ENCODE measurements around the gene WWOX.
A peak's percentile ranks its signal among the peaks of the same experiment; 100 is the strongest.

WWOX gene

DNA sequence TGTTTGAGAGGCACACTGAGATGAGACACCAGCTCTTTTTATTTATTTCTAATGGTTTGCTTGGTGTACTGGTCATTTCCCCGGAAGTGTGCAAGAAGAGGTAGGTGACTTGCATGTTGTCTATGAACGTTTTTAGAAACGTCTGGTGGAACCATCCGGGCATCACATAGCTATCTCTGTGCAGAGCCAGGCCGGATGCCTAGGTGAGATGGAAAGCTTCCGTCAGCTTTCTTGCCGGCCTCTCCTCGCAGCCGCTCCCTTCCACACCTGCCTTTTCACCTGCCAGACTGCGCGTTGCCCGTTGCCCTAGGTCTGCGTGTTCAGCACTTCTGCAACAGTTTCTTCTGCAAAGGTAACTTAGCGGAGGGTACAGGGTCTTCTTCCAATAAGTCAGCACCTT is 416.0 kb downstream of the WWOX start:
- ATAC-seq (no peak), DNase-seq (no peak)
- Mint-ChIP-seq H3K27me3 (no peaks in the 10 kb centered on the region), H3K4me1 (no peaks in the 10 kb centered on the region), H3K9me3 (no peaks in the 10 kb centered on the region), H3K27ac (no peak overlapping the region), H3K4me3 (no peak overlapping the region)

DNA sequence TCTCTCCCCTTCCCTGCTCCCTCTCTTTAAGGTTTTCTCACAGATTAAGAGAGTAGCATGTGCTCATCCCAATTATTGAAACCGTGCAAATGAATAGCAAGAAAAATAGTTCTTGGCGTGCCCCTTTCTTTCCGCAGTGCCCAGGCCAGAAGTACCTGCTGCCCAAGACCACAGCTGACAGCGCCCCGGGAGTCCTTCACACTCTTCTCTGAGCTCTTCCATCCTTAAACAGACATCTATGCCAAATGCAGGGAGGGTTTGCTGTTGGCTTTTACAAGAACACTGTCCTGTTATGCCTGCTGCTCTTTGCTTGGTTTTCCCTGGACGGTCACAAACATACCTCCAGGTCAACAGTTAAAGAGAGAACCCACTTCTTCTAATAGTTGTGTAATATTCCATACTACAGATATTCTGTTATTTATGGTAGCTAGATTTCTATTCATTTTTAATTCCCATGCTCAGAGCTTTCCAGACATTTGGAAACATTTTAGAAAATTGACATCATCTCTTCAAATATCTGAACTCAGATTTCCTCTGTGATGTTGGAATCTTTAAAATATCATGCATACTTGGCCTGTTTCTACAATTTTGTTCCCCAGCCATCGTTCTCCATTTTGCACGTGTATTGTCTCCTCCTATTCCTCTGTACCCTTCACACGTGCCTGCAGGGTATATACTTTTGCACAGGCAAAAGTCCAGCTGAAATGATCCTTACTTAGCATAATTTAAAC is 416.7 kb downstream of the WWOX start:
- Mint-ChIP-seq H3K27me3 (no peaks in the 10 kb centered on the region), H3K4me1 (no peaks in the 10 kb centered on the region), H3K9me3 (no peaks in the 10 kb centered on the region), H3K4me3 (no peak overlapping the region), H3K27ac (peak overlapping the region in 1 of 2 donors; percentile 14)
- ATAC-seq, result no peak
- DNase-seq, result no peak

DNA sequence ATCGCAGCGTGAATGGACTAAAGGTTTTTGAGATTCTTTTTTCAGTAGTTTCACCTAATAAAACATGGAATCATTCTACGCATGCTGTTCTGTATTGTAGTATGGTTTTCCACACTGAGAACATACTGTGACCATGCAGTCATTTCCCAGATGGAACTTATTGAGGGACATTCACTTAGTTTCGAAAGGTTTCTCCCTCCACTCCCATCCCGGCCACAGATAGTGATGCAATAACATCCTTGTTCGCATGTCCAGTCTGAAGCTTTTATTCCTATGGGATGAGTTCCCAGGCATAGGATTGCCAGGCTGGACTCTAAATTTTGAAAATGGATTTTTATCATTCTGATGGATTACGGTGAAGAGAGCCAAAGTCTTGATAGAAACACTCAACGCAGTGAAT is 420.4 kb downstream of the WWOX start:
- H3K4me3 Mint-ChIP-seq, result no peak overlapping the region
- H3K4me1 Mint-ChIP-seq, result no peaks in the 10 kb centered on the region
- H3K9me3 Mint-ChIP-seq, result no peaks in the 10 kb centered on the region
- H3K27me3 Mint-ChIP-seq, result no peaks in the 10 kb centered on the region
- no peak for DNase-seq
- ATAC-seq, result no peak
- no peak overlapping the region for H3K27ac Mint-ChIP-seq

DNA sequence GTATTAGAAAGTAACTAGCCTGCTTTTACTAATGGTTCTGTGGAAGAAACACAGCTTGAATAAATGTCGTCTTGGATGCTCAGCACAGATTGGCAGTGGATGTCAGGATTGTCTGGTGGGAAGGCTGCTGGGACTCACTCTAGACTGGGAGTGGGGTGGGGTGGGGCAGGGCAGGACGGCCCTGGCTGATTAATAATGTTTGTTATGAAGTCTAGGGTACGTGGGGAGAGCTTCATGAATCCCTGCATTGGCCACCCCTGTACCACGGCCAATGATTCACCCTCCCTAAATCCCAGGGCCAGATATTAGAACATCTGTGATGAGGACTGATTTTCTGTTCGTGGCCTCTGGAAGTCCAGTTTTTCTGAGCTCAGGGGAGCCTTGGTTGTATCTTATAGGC is 421.0 kb downstream of the WWOX start:
- Mint-ChIP-seq H3K9me3 (no peaks in the 10 kb centered on the region), H3K27me3 (no peaks in the 10 kb centered on the region), H3K4me3 (no peak overlapping the region), H3K4me1 (no peaks in the 10 kb centered on the region), H3K27ac (no peak overlapping the region)
- ATAC-seq (no peak), DNase-seq (no peak)

DNA sequence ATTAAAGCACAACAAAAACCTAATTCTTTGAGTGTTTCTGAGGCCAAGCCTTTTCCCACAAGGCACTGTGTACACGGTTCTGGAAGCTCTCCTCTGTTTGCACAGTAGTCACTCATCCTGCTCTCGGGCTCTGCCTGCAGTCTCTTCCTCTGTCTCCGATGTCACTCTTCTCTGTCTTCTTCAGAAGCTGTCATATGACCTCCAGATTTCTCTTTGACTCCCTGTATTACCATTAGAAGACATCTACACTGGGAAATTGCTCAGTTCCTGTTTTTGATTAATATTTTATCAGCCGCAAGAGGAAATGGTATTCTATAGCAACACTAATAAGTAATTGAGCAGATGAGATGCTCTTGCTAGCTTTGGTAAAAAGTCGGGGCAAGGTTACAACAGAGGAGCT is 422.9 kb downstream of the WWOX start:
- Mint-ChIP-seq H3K9me3 (peaks cover 0 to 1% of the 10 kb centered on the region in 2 donors), H3K4me1 (no peaks in the 10 kb centered on the region), H3K27me3 (no peaks in the 10 kb centered on the region), H3K27ac (no peak overlapping the region), H3K4me3 (no peak overlapping the region)
- DNase-seq (no peak), ATAC-seq (no peak)

DNA sequence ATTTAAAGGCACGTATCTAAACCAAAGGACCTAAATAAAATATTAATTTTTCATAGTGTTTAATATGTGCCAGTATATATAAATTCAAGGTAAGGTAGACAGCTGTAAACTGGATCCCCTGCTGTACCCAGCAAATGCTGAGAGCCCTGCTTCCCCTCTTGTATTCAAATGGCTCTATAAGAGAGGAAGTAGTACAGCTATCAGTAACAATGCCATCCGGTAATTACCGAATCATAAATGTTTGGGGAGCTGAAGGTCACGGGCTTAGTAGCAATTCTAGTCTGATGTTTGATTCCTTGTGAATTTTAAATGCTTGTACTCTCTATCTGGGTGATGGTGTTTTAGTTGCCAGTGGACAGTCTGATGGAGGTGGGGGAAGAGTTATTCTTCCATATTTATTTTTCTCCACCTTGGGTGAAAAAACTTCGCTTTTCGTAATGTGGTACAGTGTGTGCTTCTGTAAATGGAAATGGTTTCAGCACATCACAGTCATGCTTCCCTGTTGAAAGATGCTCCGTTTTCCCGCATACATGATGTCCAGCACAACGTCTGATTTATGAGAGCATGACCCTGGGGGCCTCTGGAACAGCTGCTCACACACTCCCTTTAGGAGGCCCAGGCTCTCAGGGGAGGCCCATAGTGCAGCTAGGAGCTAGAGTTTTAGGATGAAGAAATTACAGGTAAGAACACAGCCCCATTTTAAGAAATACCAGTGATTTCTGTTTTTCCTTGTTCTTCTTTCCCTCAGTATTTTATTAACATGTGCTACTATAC is 423.9 kb downstream of the WWOX start:
- ATAC-seq, result no peak
- no peak overlapping the region for H3K27ac Mint-ChIP-seq

DNA sequence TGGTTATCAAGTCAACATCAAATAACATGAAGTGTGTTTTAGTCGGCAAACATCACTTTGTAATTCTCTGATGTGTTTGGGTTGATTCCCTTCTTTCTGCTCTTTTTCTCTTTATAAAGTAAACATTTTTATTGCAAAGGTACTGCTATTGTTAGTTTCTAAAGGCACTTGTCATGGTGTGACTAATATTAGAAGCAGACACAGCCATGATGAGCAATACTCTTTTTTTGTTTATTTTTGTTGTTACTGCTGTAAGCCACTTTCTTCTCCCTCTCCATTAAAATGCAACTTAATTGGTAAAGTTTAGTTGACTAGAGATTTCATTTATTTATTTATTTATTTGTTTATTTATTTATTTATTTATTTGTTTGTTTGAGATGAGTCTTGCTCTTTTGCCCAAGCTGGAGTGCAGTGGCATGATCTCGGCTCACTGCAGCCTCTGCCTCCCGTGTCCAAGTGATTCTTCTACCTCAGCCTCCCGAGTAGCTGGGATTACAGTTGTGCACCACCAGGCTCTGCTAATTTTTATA is 424.7 kb downstream of the WWOX start:
- H3K4me3 Mint-ChIP-seq, result no peak overlapping the region
- DNase-seq (no peak), ATAC-seq (no peak)
- H3K27ac Mint-ChIP-seq, result no peak overlapping the region
- peaks cover 0 to 7% of the 10 kb centered on the region in 2 donors for H3K9me3 Mint-ChIP-seq
- H3K4me1 Mint-ChIP-seq, result no peaks in the 10 kb centered on the region
- no peaks in the 10 kb centered on the region for H3K27me3 Mint-ChIP-seq

More for the DNA sequence above, 423.9 kb downstream of the WWOX start:
- DNase-seq, result no peak
- no peak overlapping the region for H3K4me3 Mint-ChIP-seq
- H3K27me3 Mint-ChIP-seq, result no peaks in the 10 kb centered on the region
- H3K4me1 Mint-ChIP-seq, result no peaks in the 10 kb centered on the region
- H3K9me3 Mint-ChIP-seq, result peaks cover 0 to 7% of the 10 kb centered on the region in 2 donors

DNA sequence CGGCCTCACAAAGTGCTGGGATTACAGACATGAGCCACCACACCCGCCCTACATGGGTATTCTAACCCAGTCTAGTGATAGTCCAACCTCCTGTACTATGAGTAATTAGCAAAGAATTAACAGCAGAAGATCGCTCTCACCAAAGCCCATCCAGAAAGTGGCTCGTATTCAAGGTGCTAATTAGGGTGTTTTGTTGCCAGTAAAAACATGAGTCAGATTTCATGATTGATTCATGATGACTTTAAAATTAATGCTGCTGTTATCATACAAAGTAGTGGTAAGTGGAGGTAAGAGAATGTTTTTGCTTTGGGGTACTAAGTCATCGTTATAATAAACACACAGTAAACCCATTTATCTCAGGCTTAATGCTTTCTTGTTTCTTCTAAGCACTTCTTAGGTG is 428.8 kb downstream of the WWOX start:
- Mint-ChIP-seq H3K4me1 (no peaks in the 10 kb centered on the region), H3K27ac (no peak overlapping the region), H3K4me3 (no peak overlapping the region), H3K9me3 (peaks cover 0 to 15% of the 10 kb centered on the region in 2 donors), H3K27me3 (no peaks in the 10 kb centered on the region)
- DNase-seq (no peak), ATAC-seq (no peak)

DNA sequence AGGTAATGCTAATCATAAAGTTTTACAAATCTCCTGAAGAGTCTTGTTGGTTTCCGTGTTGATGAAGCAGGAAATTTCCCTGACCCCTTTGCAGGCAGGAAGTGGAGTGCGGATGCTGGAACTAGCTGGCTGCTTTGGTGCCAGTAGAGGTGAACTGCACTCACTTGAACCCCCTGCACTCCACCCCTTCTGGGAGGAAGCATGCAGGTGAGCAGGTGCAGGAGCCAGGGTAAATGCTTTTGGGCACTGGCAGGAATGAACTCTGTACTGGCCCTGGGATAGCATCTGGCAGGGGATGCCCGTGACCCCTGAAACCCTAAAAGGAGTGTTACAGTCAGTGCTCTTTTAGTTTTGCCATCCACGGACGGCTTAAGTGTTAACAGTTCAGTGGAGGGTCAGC is 430.4 kb downstream of the WWOX start:
- ATAC-seq (no peak), DNase-seq (no peak)
- H3K27ac Mint-ChIP-seq, result no peak overlapping the region
- H3K4me1 Mint-ChIP-seq, result no peaks in the 10 kb centered on the region
- no peaks in the 10 kb centered on the region for H3K27me3 Mint-ChIP-seq
- H3K4me3 Mint-ChIP-seq, result no peak overlapping the region
- peaks cover 0 to 22% of the 10 kb centered on the region in 2 donors for H3K9me3 Mint-ChIP-seq

DNA sequence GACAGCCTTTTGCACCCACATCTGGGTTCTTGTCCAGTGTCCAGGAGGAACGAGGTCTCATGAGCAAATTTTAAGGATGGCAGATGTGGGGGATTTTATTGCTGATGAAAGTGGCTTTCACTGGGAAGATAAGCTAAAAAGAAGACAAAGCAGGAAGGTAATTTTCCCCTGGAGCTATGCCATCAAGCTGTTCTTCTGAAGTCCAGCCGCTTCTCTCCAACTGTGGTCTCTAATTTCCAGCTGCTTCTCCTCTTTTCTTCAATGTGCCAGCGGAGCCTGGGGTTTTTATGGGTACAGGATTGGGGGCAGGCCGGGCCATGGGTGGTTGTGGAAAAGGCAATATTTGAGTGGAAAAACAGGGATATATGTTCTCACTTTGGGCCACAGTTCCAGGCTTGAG is 430.8 kb downstream of the WWOX start:
- no peak overlapping the region for H3K27ac Mint-ChIP-seq
- no peak overlapping the region for H3K4me3 Mint-ChIP-seq
- peaks cover 0 to 22% of the 10 kb centered on the region in 2 donors for H3K9me3 Mint-ChIP-seq
- H3K4me1 Mint-ChIP-seq, result no peaks in the 10 kb centered on the region
- ATAC-seq, result no peak
- no peaks in the 10 kb centered on the region for H3K27me3 Mint-ChIP-seq
- no peak for DNase-seq

DNA sequence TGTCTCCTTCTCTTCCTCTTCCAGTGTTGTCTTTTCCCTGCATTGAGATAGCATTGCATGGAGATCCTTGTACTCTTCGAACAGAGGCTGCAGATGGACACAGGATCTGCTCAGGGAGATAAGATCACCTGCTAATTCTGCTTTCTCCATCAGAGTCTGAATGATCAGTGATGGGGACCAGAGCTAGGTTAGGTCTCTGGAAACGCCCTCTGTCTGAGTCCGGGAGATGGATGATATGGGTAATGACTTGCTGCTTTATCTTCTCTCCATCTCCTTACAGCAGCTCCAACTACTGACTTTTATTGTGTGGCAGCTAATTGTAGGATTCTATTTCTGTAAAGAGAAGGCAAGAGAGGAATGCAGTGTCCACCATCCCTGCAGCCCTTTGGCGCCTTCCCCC is 435.6 kb downstream of the WWOX start:
- ATAC-seq, result no peak
- Mint-ChIP-seq H3K27ac (no peak overlapping the region), H3K27me3 (no peaks in the 10 kb centered on the region), H3K9me3 (peaks cover 0 to 15% of the 10 kb centered on the region in 2 donors), H3K4me1 (no peaks in the 10 kb centered on the region), H3K4me3 (no peak overlapping the region)
- DNase-seq, result no peak

DNA sequence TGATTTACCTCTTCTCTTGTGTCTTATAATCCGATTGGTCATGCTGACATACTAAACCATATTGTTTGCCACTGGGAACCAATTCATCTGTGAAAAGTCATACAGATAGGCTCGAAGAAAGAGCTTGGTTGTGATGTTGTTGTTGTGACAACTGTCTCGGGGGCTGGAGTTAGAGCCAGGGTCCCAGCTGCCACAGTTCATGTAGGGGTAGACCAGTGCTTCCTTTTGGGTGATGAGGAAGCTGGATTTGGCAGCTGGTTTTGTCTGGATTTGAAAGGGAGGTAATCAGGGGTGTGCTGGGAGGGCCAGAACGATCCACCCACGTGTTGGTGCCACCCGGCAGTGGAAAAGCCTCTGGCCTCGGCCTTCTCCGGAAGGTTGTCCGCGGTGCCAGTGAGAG is 438.1 kb downstream of the WWOX start:
- H3K4me1 Mint-ChIP-seq, result no peaks in the 10 kb centered on the region
- H3K4me3 Mint-ChIP-seq, result no peak overlapping the region
- DNase-seq, result no peak
- H3K27ac Mint-ChIP-seq, result no peak overlapping the region
- H3K9me3 Mint-ChIP-seq, result peaks cover 0 to 10% of the 10 kb centered on the region in 2 donors
- ATAC-seq, result no peak
- H3K27me3 Mint-ChIP-seq, result no peaks in the 10 kb centered on the region

DNA sequence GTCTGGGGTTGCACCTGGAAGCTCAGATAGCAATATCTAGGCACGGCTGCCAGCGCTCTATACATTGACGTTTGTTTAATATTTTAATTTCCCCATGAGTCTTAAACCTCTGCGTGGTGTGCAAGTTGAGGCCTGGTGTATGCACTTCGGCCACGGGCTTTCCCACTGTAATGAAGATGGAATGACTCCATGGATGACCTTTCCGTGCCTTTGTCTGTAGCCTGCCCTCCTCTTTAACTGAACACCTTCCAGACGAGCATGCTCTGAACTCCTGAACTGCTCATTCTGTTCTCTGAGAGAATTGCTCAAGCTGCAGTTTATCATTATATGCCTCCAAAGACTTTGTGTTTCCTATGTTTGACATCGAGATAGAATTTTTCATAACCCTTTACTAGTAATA is 438.8 kb downstream of the WWOX start:
- Mint-ChIP-seq H3K9me3 (peaks cover 0 to 7% of the 10 kb centered on the region in 2 donors), H3K27ac (no peak overlapping the region), H3K27me3 (no peaks in the 10 kb centered on the region), H3K4me1 (no peaks in the 10 kb centered on the region), H3K4me3 (no peak overlapping the region)
- DNase-seq (no peak), ATAC-seq (no peak)

DNA sequence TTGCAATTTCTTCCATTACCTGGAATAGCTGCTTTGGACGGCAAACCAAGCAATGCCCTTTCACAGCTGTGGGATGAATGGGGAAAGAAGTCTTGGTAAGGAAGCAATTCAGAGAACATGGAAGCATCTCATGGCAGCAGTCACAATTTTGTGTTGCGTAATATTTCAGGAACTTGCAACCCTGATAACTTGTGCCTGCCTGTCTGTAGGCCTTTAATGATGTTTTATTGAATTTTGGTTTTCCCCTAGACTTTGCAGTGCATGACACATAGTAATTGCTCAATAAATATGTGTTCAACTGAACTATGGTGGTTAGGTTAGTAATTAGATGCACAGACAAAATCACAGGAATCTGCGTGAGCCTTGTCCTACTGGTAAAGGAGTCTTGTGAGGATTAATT is 439.5 kb downstream of the WWOX start:
- peaks cover 0 to 1% of the 10 kb centered on the region in 2 donors for H3K9me3 Mint-ChIP-seq
- H3K4me1 Mint-ChIP-seq, result no peaks in the 10 kb centered on the region
- H3K27me3 Mint-ChIP-seq, result no peaks in the 10 kb centered on the region
- no peak for DNase-seq
- ATAC-seq, result no peak
- H3K4me3 Mint-ChIP-seq, result no peak overlapping the region
- no peak overlapping the region for H3K27ac Mint-ChIP-seq

DNA sequence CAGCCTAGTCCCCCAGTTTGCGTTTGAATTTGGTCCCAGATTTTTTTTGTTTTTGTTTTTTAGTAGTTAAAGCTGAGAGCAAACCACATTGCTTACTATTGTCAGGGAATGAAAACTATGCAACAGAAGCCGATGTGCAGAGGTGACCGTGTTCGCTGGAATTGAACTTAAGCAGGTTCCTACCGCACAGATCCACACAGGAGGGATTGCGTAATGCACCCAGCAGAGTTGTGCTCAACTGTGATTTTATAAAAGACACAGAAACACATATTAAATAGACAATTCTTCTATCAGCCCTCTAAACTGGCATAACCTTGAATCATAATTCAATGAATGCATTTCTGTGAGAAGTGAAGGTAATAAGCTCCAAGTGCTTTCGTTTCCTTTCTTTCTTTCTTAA is 443.0 kb downstream of the WWOX start:
- Mint-ChIP-seq H3K9me3 (no peaks in the 10 kb centered on the region), H3K27me3 (no peaks in the 10 kb centered on the region), H3K4me3 (no peak overlapping the region), H3K4me1 (no peaks in the 10 kb centered on the region), H3K27ac (no peak overlapping the region)
- no peak for ATAC-seq
- DNase-seq, result no peak

DNA sequence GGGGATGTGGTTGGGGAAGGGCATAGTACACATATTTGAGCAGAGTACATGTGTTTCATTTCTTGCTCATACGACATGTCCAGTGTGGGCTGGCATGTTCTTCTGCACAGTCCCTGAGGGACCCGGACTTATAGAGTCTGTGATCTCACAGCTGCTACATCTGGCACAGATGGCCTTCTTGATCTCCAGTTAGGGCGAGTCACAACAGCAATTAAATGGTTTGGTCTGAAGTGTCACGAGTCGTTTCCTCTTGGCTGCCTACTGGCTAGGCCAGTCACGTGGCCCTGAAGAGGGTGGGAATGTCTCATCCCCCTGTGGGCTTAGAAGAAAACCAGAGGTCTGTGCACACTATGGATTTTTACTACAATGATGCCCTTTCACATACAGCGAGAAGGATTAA is 443.6 kb downstream of the WWOX start:
- no peak for ATAC-seq
- H3K27me3 Mint-ChIP-seq, result no peaks in the 10 kb centered on the region

More for the DNA sequence above, 443.6 kb downstream of the WWOX start:
- no peaks in the 10 kb centered on the region for H3K9me3 Mint-ChIP-seq
- no peak overlapping the region for H3K4me3 Mint-ChIP-seq
- H3K27ac Mint-ChIP-seq, result no peak overlapping the region
- no peaks in the 10 kb centered on the region for H3K4me1 Mint-ChIP-seq
- DNase-seq, result no peak

Data from stimulated activated naive CD8-positive, alpha-beta T cell treated with anti-CD3 and anti-CD28 coated beads, Interleukin-15, amount 100 ng/mL, for 72 hours (primary cell).